ENCODE results near the gene RALA. TPM values are rescaled to one million over a fixed set of nuclear protein-coding genes. Genes with fewer than 3 reads are reported as not detected.

The RALA gene
- total and polyA plus RNA-seq, 2 of the 13 experiments (the other 11 are each of a cell fraction or from before 2014, with no cell fraction given): 11.8 to 19.5 TPM

DNA sequence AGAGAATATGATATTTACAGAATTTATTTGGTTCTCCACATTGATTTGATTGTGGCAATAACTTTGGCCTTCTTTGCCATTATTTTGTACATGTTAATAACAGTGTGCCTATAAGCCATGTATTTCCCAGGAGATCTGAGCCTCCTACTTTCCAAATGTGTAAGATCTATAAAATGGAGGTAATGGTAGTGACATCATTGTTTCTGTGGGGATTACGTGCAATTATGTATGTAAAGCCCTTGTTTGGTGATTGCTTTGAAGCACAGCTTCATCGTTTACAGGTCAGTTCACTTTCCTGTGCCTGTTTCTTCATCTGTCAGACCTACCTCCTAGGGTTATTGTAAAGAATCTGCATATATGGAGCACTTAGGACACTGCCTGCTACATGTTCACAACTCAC, 39.8 kb upstream of the RALA start:
- intact Hi-C loops (cut with micrococcal nuclease; ENCODE audit: unreplicated experiment): loop anchor here (5.0 to 10.0 kb wide), 2 partner anchors 44 to 461 kb away; no protein-coding TSS in a partner anchor
- no TSS peak for BruUV-seq (replicated peaks)
- no peak for ATAC-seq

GRCh38 chr7:39587393-39587792, 36.0 kb upstream of the RALA start:
- in situ Hi-C loops (cut with HindIII; ENCODE audit: extremely low pct_ligation_motif_present, low pct_unique_long_range_greater_than_20kb): no loop called here
- H3K4me3 ChIP-seq (replicated peaks in 1 of 3; ENCODE audit: insufficient read depth in 1 of 3, low read depth in 2 of 3, low read length in 3 of 3): no peak overlapping the region
- BruUV-seq (replicated peaks): no TSS peak
- intact Hi-C loops (cut with micrococcal nuclease; ENCODE audit: unreplicated experiment): loop anchor here (10.0 kb wide), 1 partner anchor 457 kb away; no protein-coding TSS in a partner anchor
- no peaks in the 10 kb centered on the region for H3K27me3 ChIP-seq (ENCODE audit: control insufficient read depth in 1 of 2, insufficient read depth in 2 of 2, low read length in 2 of 2)
- no peaks in the 10 kb centered on the region for H4K20me1 ChIP-seq (ENCODE audit: insufficient read depth, low read length)
- TF ChIP-seq, protein P1, sequence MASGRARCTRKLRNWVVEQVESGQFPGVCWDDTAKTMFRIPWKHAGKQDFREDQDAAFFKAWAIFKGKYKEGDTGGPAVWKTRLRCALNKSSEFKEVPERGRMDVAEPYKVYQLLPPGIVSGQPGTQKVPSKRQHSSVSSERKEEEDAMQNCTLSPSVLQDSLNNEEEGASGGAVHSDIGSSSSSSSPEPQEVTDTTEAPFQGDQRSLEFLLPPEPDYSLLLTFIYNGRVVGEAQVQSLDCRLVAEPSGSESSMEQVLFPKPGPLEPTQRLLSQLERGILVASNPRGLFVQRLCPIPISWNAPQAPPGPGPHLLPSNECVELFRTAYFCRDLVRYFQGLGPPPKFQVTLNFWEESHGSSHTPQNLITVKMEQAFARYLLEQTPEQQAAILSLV (CRISPR knock-in tag; IDR thresholded peaks at IDR 0.05; ENCODE audit: borderline replicate concordance): no peak
- TF ChIP-seq PHF21A (CRISPR knock-in tag; IDR thresholded peaks at IDR 0.05) (no peak), ZBTB8A (CRISPR knock-in tag; IDR thresholded peaks at IDR 0.05; ENCODE audit: borderline replicate concordance, low read depth) (no peak), ZNF17 (CRISPR knock-in tag; IDR thresholded peaks at IDR 0.05) (no peak), CBFB (CRISPR knock-in tag; IDR thresholded peaks at IDR 0.05) (no peak), CREB3 (CRISPR knock-in tag; IDR thresholded peaks at IDR 0.05) (no peak), ZNF383 (CRISPR knock-in tag; IDR thresholded peaks at IDR 0.05; ENCODE audit: borderline replicate concordance) (no peak), PRMT3 (CRISPR knock-in tag; IDR thresholded peaks at IDR 0.05; ENCODE audit: borderline replicate concordance, low read depth) (no peak), NKX3-1 (CRISPR knock-in tag; IDR thresholded peaks at IDR 0.05) (no peak), ZSCAN21 (CRISPR knock-in tag; IDR thresholded peaks at IDR 0.05; ENCODE audit: borderline replicate concordance) (no peak)
- TF ChIP-seq, protein P2, sequence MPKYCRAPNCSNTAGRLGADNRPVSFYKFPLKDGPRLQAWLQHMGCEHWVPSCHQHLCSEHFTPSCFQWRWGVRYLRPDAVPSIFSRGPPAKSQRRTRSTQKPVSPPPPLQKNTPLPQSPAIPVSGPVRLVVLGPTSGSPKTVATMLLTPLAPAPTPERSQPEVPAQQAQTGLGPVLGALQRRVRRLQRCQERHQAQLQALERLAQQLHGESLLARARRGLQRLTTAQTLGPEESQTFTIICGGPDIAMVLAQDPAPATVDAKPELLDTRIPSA (CRISPR knock-in tag; IDR thresholded peaks at IDR 0.05; ENCODE audit: borderline replicate concordance): no peak
- no peak overlapping the region for H2AFZ ChIP-seq (ENCODE audit: low read length)
- FAIRE-seq (no peak), ATAC-seq (no peak), DNase-seq (ENCODE audit: low spot score) (no peak)
- no peaks in the 10 kb centered on the region for H3K4me1 ChIP-seq (ENCODE audit: insufficient read depth, low read length)
- H3K4me2 ChIP-seq (ENCODE audit: low read depth, low read length): no peak overlapping the region
- ChIA-PET CTCF (ENCODE audit: low intra/inter-chr PET ratio, low total read pairs) (no interaction called here), POLR2A (no interaction called here)
- no peak overlapping the region for H3K9ac ChIP-seq (ENCODE audit: insufficient read depth, low read depth, low read length)
- H3K9me3 ChIP-seq (ENCODE audit: low read length): no peaks in the 10 kb centered on the region
- H3K36me3 ChIP-seq (replicated peaks in 1 of 2; ENCODE audit: control insufficient read depth in 1 of 2, insufficient read depth in 2 of 2, low read length in 2 of 2): no peaks in the 10 kb centered on the region
- no peaks in the 10 kb centered on the region for H3K79me2 ChIP-seq (ENCODE audit: insufficient read depth, low read length)
- H3K27ac ChIP-seq (ENCODE audit: extremely low read length, insufficient read depth, low read length): no peak overlapping the region

More for the DNA sequence above, 39.8 kb upstream of the RALA start:
- Histone ChIP-seq H3K4me2 (ENCODE audit: low read depth, low read length) (no peak overlapping the region), H3K9me3 (ENCODE audit: low read length) (no peaks in the 10 kb centered on the region), H3K36me3 (replicated peaks in 1 of 2; ENCODE audit: control insufficient read depth in 1 of 2, insufficient read depth in 2 of 2, low read length in 2 of 2) (no peaks in the 10 kb centered on the region), H3K27ac (ENCODE audit: extremely low read length, insufficient read depth, low read length) (no peak overlapping the region), H3K79me2 (ENCODE audit: insufficient read depth, low read length) (no peaks in the 10 kb centered on the region), H4K20me1 (ENCODE audit: insufficient read depth, low read length) (no peaks in the 10 kb centered on the region), H3K4me3 (replicated peaks in 1 of 3; ENCODE audit: insufficient read depth in 1 of 3, low read depth in 2 of 3, low read length in 3 of 3) (no peak overlapping the region), H3K9ac (ENCODE audit: insufficient read depth, low read depth, low read length) (no peak overlapping the region), H3K4me1 (ENCODE audit: insufficient read depth, low read length) (peaks cover 15% of the 10 kb centered on the region), H3K27me3 (ENCODE audit: control insufficient read depth in 1 of 2, insufficient read depth in 2 of 2, low read length in 2 of 2) (no peaks in the 10 kb centered on the region), H2AFZ (ENCODE audit: low read length) (no peak overlapping the region)
- WGBS (ENCODE audit: low lambda C conversion rate): 75% methylated on average over 2 of the region's 2 CpGs
- in situ Hi-C loops (cut with HindIII; ENCODE audit: extremely low pct_ligation_motif_present, low pct_unique_long_range_greater_than_20kb): loop anchor here (5.0 kb wide), 1 partner anchor 164 kb away; no protein-coding TSS in a partner anchor
- DNase-seq (ENCODE audit: low spot score) (no peak), FAIRE-seq (no peak)
- no peak for TF ChIP-seq ZNF484 (CRISPR knock-in tag; IDR thresholded peaks at IDR 0.05; ENCODE audit: borderline replicate concordance, low read depth)
- TF ChIP-seq ATF7 (IDR thresholded peaks at IDR 0.05): peak; percentile 27; the same call in 1 of the 2 replicates
- no peak for TF ChIP-seq ATF7 (CRISPR knock-in tag; IDR thresholded peaks at IDR 0.05)
- CTCF ChIA-PET (ENCODE audit: low intra/inter-chr PET ratio, low total read pairs): no interaction called here
- POLR2A ChIA-PET: no interaction called here
